Breast epithelium (tissue), 4 donors: ENCODE results near the gene IER5. TPM values are rescaled to one million over a fixed set of nuclear protein-coding genes. Genes with fewer than 3 reads are reported as not detected.
"Not testable (repeated sequence)": the region's sequence is repeated elsewhere in the genome, so short reads cannot be mapped to it uniquely, and the experiment has no call there.

Source experiments
- DNase-seq, 2 donors: peaks; one replicate each; pipeline ENCODE4 v3.0.0-alpha.2; 2019; ENCODE audit warnings: low spot score in 2 of 2
- H3K27ac ChIP-seq, 2 donors: fragments of 200-600 bp; sonication (generic) in 1 of 2; one replicate each; pipeline ENCODE4 v1.5.1; 2016 to 2019; ENCODE audit warnings: mild to moderate bottlenecking in 1 of 2
- H3K27me3 ChIP-seq, 2 donors: fragments of 200-600 bp; sonication (generic) in 1 of 2; one replicate each; pipeline versions ENCODE4 v1.5.1 to v1.6.0; 2017 to 2019; ENCODE audit warnings: control low read depth in 1 of 2, mild to moderate bottlenecking in 1 of 2
- H3K36me3 ChIP-seq: fragments of 200-600 bp; one replicate; pipeline ENCODE4 v1.5.1; 2019
- H3K4me1 ChIP-seq, 2 donors: fragments of 200-600 bp; sonication (generic); one replicate each; pipeline ENCODE4 v1.5.1; 2016 to 2019; ENCODE audit warnings: control low read depth in 1 of 2
- H3K4me3 ChIP-seq, 3 donors: fragments of 200-600 bp; sonication (generic); 1 replicate in 2 of 3; 2 replicates in 1 of 3; pipeline ENCODE4 v1.5.1; 2016 to 2019; ENCODE audit warnings: mild to moderate bottlenecking in 3 of 3, moderate library complexity in 2 of 3
- H3K9me3 ChIP-seq, 2 donors: fragments of 200-600 bp; sonication (generic) in 1 of 2; one replicate each; pipeline ENCODE4 v1.5.1; 2016 to 2019; ENCODE audit warnings: control low read depth in 1 of 2
- CTCF ChIP-seq, 3 donors: fragments of 450-650 bp; IDR thresholded peaks; one replicate each; pipeline ENCODE4 v1.5.1; 2016 to 2017; ENCODE audit warnings: antibody characterized with exemption in 3 of 3, mild to moderate bottlenecking in 3 of 3, moderate library complexity in 3 of 3
- POLR2A ChIP-seq: fragments of 450-650 bp; IDR thresholded peaks from one replicate; pipeline ENCODE4 v1.6.1; 2016; ENCODE audit warnings: antibody characterized with exemption, mild to moderate bottlenecking, moderate library complexity
- POLR2AphosphoS5 ChIP-seq, 3 donors: sonication (generic); formaldehyde crosslinking; IDR thresholded peaks; one replicate each; pipeline ENCODE4 v1.6.1; 2017; ENCODE audit warnings: antibody characterized with exemption in 3 of 3
- intact Hi-C: fragments of 100-400 bp; cut with DNase I; formaldehyde crosslinking; loops from one replicate; pipeline ENCODE4 v1.15.1; 2023; ENCODE audit warnings: low total_unique reads
- total RNA-seq, 3 donors: library from RNA; depleted of rRNA; stranded (reverse); fragments of >200 nt; gene quantifications; one replicate each; pipeline ENCODE4 v1.1.0, GENCODE V29; 2016

IER5 gene
- 10 to 100 TPM in 2 of 3 donors, 1 to 10 TPM in 1; 6.9 to 19.7 (median 18.1) TPM for total RNA-seq

- Histone ChIP-seq H3K4me3 (peak within 1 kb of the TSS; percentile 85 to 87 (median 86)), H3K36me3 (no peaks in the 10 kb centered on the region), H3K4me1 (peaks cover 0 to 9% of the 10 kb centered on the region in 2 donors), H3K27me3 (no peaks in the 10 kb centered on the region), H3K27ac (peak within 1 kb of the TSS; percentile 92 to 96), H3K9me3 (no peaks in the 10 kb centered on the region)
- no peak for TF ChIP-seq CTCF (IDR thresholded peaks at IDR 0.05)
- TF ChIP-seq POLR2A = peak; percentile 99
- TF ChIP-seq POLR2AphosphoS5 (IDR thresholded peaks at IDR 0.05) = peak; percentile 100
- intact Hi-C loops = loop anchor here (2.0 to 10.0 kb wide), 2 partner anchors 54 kb away; partner anchors contain the start of gene MR1
- DNase-seq = peak; percentile 96 to 98
Observed at GRCh38 chr1:181088079-181089016, at the start of gene IER5. Gene IER5, plus strand, starts transcription at chr1:181088700. Its CDS starts 203 bp downstream, at chr1:181088903.

GRCh38 chr1:181040284-181040865 lies 48.1 kb upstream of the IER5 start:
- no peak overlapping the region for H3K27ac ChIP-seq
- H3K4me1 ChIP-seq = peaks cover 7 to 9% of the 10 kb centered on the region in 2 donors
- no peaks in the 10 kb centered on the region for H3K36me3 ChIP-seq
- H3K27me3 ChIP-seq = no peaks in the 10 kb centered on the region
- TF ChIP-seq CTCF (IDR thresholded peaks at IDR 0.05) (no peak), POLR2AphosphoS5 (IDR thresholded peaks at IDR 0.05) (no peak), POLR2A (no peak)
- no peak for DNase-seq
- intact Hi-C loops = no loop called here
- H3K4me3 ChIP-seq = no peak overlapping the region
- H3K9me3 ChIP-seq = no peaks in the 10 kb centered on the region

- Histone ChIP-seq H3K4me3 (no peak overlapping the region), H3K4me1 (peaks cover 0 to 4% of the 10 kb centered on the region in 2 donors), H3K27me3 (no peaks in the 10 kb centered on the region), H3K9me3 (no peaks in the 10 kb centered on the region), H3K36me3 (no peaks in the 10 kb centered on the region), H3K27ac (peak overlapping the region; percentile 14 to 40)
- TF ChIP-seq CTCF (IDR thresholded peaks at IDR 0.05) (no peak), POLR2A (no peak), POLR2AphosphoS5 (IDR thresholded peaks at IDR 0.05) (no peak)
- intact Hi-C loops = no loop called here
- DNase-seq = no peak
Observed at GRCh38 chr1:181043025-181043888, 45.2 kb upstream of the IER5 start.

- H3K27ac ChIP-seq = peak overlapping the region; percentile 60 to 69
- no peak overlapping the region for H3K4me3 ChIP-seq
Observed at GRCh38 chr1:181044449-181044966, 44.0 kb upstream of the IER5 start.

DNA sequence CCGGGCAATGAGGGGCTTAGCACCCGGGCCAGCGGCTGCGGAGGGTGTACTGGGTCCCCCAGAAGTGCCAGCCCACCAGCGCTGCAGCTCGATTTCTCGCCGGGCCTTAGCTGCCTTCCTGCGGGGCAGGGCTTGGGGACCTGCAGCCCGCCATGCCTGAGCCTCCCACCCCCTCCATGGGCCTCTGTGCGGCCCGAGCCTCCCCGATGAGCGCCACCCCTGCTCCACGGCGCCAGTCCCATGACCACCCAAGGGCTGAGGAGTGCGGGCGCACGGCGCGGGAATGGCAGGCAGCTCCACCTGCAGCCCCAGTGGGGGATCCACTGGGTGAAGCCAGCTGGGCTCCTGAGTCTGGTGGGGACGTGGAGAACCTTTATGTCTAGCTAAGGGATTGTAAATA lies 42.6 kb upstream of the IER5 start:
- H3K27ac ChIP-seq, intact Hi-C loops, DNase-seq, H3K9me3 ChIP-seq, H3K4me1 ChIP-seq, H3K4me3 ChIP-seq, H3K36me3 ChIP-seq, H3K27me3 ChIP-seq: not testable (repeated sequence)

More at GRCh38 chr1:181044449-181044966, 44.0 kb upstream of the IER5 start:
- Histone ChIP-seq H3K9me3 (no peaks in the 10 kb centered on the region), H3K36me3 (no peaks in the 10 kb centered on the region), H3K4me1 (peaks cover 0 to 4% of the 10 kb centered on the region in 2 donors), H3K27me3 (no peaks in the 10 kb centered on the region)
- intact Hi-C loops = no loop called here
- peak in 1 of 2 donors; percentile 37 for DNase-seq
- TF ChIP-seq POLR2AphosphoS5 (IDR thresholded peaks at IDR 0.05) = no peak
- TF ChIP-seq POLR2A = no peak
- TF ChIP-seq CTCF (IDR thresholded peaks at IDR 0.05) = no peak
